ENCODE results near the gene ERICH4.

ERICH4 gene

GRCh38 chr19:41445575-41445974 lies 2.6 kb downstream of the ERICH4 start:
- no peak for DNase-seq (ENCODE audit: low read depth)
- no peak overlapping the region for H3K4me3 ChIP-seq (ENCODE audit: low read length)
- TF ChIP-seq CTCF (IDR thresholded peaks at IDR 0.05; ENCODE audit: insufficient read depth, low read depth, low read length, missing control alignments): no peak

- DNase-seq (ENCODE audit: low read depth): no peak
- no peak overlapping the region for H3K4me3 ChIP-seq (ENCODE audit: low read length)
- TF ChIP-seq CTCF (IDR thresholded peaks at IDR 0.05; ENCODE audit: insufficient read depth, low read depth, low read length, missing control alignments): no peak
These were observed 4.9 kb downstream of the ERICH4 start for GRCh38 chr19:41447732-41448332.

GRCh38 chr19:41449079-41449864 lies 6.3 kb downstream of the ERICH4 start:
- H3K4me3 ChIP-seq (ENCODE audit: low read length): no peak overlapping the region
- peak; percentile 53 for DNase-seq (ENCODE audit: low read depth)
- TF ChIP-seq CTCF (IDR thresholded peaks at IDR 0.05; ENCODE audit: insufficient read depth, low read depth, low read length, missing control alignments): peak; percentile 98

- TF ChIP-seq CTCF (IDR thresholded peaks at IDR 0.05; ENCODE audit: insufficient read depth, low read depth, low read length, missing control alignments): no peak
- DNase-seq (ENCODE audit: low read depth): no peak
- no peak overlapping the region for H3K4me3 ChIP-seq (ENCODE audit: low read length)
These were observed 6.9 kb downstream of the ERICH4 start for GRCh38 chr19:41449865-41450178.

- TF ChIP-seq CTCF (IDR thresholded peaks at IDR 0.05; ENCODE audit: insufficient read depth, low read depth, low read length, missing control alignments): no peak
- no peak overlapping the region for H3K4me3 ChIP-seq (ENCODE audit: low read length)
- DNase-seq (ENCODE audit: low read depth): no peak
These were observed 9.8 kb downstream of the ERICH4 start for GRCh38 chr19:41452584-41453275.

- H3K4me3 ChIP-seq (ENCODE audit: low read length): no peak overlapping the region
- no peak for DNase-seq (ENCODE audit: low read depth)
- no peak for TF ChIP-seq CTCF (IDR thresholded peaks at IDR 0.05; ENCODE audit: insufficient read depth, low read depth, low read length, missing control alignments)
These were observed 13.0 kb downstream of the ERICH4 start for GRCh38 chr19:41455936-41456335.

All from epithelial cell of esophagus (primary cell).